Activated naive CD8-positive, alpha-beta T cell (primary cell): Measurements from ENCODE around the gene DNAJC8.
A peak's percentile ranks its signal among the peaks of the same experiment; 100 is the strongest.

Source experiments
- H3K27ac Mint-ChIP-seq: one replicate; pipeline ENCODE4 v1.8.0; 2021; ENCODE audit warnings: mixed read lengths
- H3K27me3 Mint-ChIP-seq: one replicate; pipeline ENCODE4 v1.8.0; 2021; ENCODE audit warnings: mixed read lengths
- H3K36me3 Mint-ChIP-seq: one replicate; pipeline ENCODE4 v1.8.0; 2021; ENCODE audit warnings: mixed read lengths
- H3K4me1 Mint-ChIP-seq: one replicate; pipeline ENCODE4 v1.8.0; 2021; ENCODE audit warnings: low read depth, mixed read lengths
- H3K4me3 Mint-ChIP-seq: one replicate; pipeline ENCODE4 v1.8.0; 2021; ENCODE audit warnings: mild to moderate bottlenecking, mixed read lengths
- H3K9me3 Mint-ChIP-seq: one replicate; pipeline ENCODE4 v1.8.0; 2021; ENCODE audit warnings: low read depth, mixed read lengths

Gene DNAJC8, protein sequence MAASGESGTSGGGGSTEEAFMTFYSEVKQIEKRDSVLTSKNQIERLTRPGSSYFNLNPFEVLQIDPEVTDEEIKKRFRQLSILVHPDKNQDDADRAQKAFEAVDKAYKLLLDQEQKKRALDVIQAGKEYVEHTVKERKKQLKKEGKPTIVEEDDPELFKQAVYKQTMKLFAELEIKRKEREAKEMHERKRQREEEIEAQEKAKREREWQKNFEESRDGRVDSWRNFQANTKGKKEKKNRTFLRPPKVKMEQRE

DNA sequence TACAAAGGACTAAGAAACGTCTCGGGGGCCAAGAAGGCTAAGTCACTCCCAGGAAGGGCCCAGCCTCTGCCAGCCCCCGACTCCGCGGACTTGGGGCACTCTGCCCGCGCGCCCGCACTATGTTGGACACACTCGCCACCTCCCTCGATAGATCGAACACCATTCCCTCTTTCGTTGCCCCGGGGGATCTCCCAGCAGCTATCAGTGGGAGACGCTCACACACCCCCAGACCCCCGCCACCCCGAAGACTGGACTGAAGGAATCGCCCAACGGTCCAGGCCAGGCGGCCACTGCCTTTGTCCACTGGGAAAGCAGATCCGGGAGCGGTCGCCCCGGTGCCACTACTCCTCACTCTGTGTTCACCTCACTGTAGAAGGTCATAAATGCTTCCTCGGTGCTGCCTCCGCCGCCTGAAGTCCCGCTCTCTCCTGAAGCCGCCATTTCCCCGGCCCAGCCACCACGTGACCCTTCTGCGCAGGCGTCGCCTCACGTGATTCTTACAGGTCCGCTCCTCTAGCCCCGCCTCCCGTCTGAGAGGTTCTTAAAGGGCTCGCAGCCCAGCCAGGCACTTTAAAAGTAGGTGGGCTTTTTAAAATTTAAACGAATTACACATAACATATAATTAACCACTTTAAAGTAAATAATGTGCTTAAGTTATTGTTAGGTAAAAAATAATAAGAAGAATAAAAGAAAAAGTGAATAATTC lies at the start of gene DNAJC8:
Gene DNAJC8, minus strand, starts transcription at position 472 of the 706 bp plus-strand sequence. Its CDS starts 31 bp downstream, at position 441.
- Mint-ChIP-seq H3K27me3 (no peaks in the 10 kb centered on the region), H3K36me3 (no peaks in the 10 kb centered on the region), H3K4me3 (peak within 1 kb of the TSS; percentile 97), H3K27ac (peak within 1 kb of the TSS; percentile 98), H3K4me1 (peaks cover 34% of the 10 kb centered on the region), H3K9me3 (no peaks in the 10 kb centered on the region)

DNA sequence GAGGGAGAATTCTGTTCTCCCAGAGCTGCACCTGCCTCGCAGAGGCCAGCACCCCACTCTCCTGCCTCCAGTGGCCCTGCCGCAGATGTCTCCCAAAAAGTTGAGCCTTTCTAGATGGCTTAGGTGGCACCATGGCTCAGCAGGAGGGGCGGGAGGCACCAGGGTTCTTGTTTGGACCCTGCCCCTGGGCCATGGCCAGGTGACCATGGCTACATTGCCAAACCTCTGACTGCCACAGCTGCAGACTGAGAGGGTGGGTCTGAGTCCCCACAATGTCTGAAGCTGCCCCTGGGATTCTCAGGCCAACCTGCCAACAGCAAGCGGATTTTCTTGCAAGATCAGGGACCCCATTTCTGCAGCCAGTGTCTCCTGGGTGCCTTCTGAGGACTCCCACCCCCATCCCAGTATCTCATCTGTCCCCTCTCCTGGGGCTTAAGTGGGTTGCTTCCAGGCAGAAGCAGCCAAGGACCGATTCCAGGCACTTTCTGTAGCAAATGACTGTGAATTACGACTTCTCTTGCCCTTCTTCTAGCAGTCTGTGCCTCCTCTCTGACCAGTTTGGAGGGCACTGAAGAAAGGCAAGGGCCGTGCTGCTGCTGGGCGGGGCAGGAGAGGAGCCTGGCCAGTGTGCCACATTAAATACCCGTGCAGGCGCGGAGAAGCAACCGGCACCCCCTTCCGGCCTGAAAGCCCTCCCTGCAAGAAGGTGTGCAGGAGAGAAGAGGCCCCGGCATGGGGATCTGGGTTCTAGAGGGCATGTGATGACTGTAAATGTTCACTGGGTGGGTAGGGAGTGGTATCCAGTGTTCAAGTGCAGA lies 49.0 kb upstream of the DNAJC8 start:
- Mint-ChIP-seq H3K27me3 (no peaks in the 10 kb centered on the region), H3K4me3 (no peak overlapping the region), H3K27ac (no peak overlapping the region), H3K4me1 (peaks cover 1% of the 10 kb centered on the region), H3K36me3 (peaks cover 6% of the 10 kb centered on the region), H3K9me3 (no peaks in the 10 kb centered on the region)

DNA sequence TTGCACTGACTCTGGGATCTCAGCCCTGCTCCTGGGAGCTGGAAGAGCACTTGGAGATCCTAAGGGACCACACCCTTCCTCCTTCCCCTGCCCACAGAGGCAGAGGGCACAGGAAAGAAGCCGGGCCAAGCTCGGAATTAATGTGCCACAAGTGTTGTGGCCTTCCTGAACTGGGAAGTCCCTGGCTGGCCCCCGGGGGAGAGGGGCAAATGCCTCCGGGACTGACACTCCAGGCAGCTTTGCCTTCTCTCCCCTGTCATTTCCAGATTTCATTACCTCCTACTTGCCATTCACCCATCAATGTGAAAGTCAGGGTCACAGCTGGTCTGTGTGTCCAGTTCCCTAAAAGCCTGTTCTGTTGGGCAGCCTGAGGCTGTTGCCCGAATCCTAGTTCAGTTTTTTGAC lies 48.1 kb upstream of the DNAJC8 start:
- H3K27me3 Mint-ChIP-seq: no peaks in the 10 kb centered on the region
- no peak overlapping the region for H3K27ac Mint-ChIP-seq
- H3K9me3 Mint-ChIP-seq: no peaks in the 10 kb centered on the region
- peaks cover 6% of the 10 kb centered on the region for H3K36me3 Mint-ChIP-seq
- no peak overlapping the region for H3K4me3 Mint-ChIP-seq
- peaks cover 1% of the 10 kb centered on the region for H3K4me1 Mint-ChIP-seq

- no peaks in the 10 kb centered on the region for H3K9me3 Mint-ChIP-seq
- H3K36me3 Mint-ChIP-seq: peaks cover 6% of the 10 kb centered on the region
- peaks cover 1% of the 10 kb centered on the region for H3K4me1 Mint-ChIP-seq
- H3K27ac Mint-ChIP-seq: no peak overlapping the region
- no peaks in the 10 kb centered on the region for H3K27me3 Mint-ChIP-seq
- H3K4me3 Mint-ChIP-seq: no peak overlapping the region
Observed at GRCh38 chr1:28280501-28280900, 47.7 kb upstream of the DNAJC8 start.

DNA sequence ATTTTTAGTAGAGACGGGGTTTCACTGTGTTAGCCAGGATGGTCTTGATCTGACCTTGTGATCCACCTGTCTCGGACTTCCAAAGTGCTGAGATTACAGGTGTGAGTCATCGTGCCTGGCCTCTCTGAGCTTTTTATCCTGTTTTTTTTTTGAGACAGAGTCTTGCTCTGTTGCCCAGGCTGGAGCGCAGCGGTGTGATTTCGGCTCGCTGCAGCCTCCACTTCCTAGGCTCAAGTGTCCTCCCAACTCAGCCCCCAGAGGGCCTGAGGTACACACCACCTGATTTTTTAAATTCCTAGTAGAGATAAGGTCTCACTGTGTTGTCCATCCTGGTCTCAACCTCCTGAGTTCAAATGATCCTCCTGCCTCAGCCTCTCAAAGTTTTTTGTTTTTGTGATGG lies 46.9 kb upstream of the DNAJC8 start:
- Mint-ChIP-seq H3K36me3 (peaks cover 9% of the 10 kb centered on the region), H3K27me3 (no peaks in the 10 kb centered on the region), H3K4me1 (peaks cover 1% of the 10 kb centered on the region), H3K4me3 (no peak overlapping the region), H3K27ac (no peak overlapping the region), H3K9me3 (no peaks in the 10 kb centered on the region)

DNA sequence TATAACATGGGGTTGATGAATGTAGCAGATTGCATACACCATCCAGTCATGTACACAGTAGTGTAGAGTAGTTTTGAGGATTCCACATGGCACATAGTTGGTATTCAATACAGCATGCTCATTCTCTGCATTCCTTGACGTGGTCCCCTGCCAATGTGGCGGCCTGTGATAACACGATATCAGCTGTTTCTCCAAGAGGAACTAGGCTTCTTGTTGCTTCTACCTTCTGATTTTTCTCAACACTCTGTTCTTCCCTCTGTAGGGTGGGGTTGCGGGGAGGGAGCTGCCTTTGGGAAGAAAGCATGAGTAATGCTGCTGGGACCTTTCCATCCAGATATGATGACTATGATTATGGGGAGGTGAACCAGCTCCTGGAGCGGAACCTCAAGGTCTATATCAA lies 45.9 kb upstream of the DNAJC8 start:
- H3K4me3 Mint-ChIP-seq: no peak overlapping the region
- H3K27ac Mint-ChIP-seq: no peak overlapping the region
- H3K9me3 Mint-ChIP-seq: no peaks in the 10 kb centered on the region
- peaks cover 1% of the 10 kb centered on the region for H3K4me1 Mint-ChIP-seq
- peaks cover 9% of the 10 kb centered on the region for H3K36me3 Mint-ChIP-seq
- H3K27me3 Mint-ChIP-seq: no peaks in the 10 kb centered on the region

- H3K4me3 Mint-ChIP-seq: no peak overlapping the region
- H3K27me3 Mint-ChIP-seq: no peaks in the 10 kb centered on the region
- no peaks in the 10 kb centered on the region for H3K9me3 Mint-ChIP-seq
- H3K4me1 Mint-ChIP-seq: no peaks in the 10 kb centered on the region
- peaks cover 6% of the 10 kb centered on the region for H3K36me3 Mint-ChIP-seq
- no peak overlapping the region for H3K27ac Mint-ChIP-seq
Observed at GRCh38 chr1:28273216-28273860, 40.5 kb upstream of the DNAJC8 start.

DNA sequence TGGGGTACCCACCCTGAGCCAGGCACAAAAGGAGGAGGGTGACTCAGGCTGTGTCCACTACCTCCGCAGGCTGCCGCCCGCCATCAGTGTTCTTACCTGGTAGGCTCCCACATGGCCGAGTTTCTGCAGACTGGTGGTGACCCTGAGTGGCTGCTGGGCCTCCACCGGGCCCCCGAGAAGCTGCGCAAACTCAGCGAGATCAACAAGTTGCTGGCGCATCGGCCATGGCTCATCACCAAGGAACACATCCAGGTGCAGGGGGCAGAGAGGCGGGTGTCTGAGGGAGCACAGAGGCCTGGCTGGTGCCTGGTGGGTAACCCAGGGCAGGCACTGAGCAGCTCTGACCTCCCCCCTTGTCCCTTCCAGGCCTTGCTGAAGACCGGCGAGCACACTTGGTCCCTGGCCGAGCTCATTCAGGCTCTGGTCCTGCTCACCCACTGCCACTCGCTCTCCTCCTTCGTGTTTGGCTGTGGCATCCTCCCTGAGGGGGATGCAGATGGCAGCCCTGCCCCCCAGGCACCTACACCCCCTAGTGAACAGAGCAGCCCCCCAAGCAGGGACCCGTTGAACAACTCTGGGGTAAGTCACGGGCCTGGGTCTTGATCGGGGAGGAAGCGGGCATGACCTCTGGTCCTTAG lies 39.5 kb upstream of the DNAJC8 start:
- Mint-ChIP-seq H3K4me1 (no peaks in the 10 kb centered on the region), H3K4me3 (no peak overlapping the region), H3K36me3 (peaks cover 3% of the 10 kb centered on the region), H3K9me3 (no peaks in the 10 kb centered on the region), H3K27me3 (no peaks in the 10 kb centered on the region), H3K27ac (no peak overlapping the region)

DNA sequence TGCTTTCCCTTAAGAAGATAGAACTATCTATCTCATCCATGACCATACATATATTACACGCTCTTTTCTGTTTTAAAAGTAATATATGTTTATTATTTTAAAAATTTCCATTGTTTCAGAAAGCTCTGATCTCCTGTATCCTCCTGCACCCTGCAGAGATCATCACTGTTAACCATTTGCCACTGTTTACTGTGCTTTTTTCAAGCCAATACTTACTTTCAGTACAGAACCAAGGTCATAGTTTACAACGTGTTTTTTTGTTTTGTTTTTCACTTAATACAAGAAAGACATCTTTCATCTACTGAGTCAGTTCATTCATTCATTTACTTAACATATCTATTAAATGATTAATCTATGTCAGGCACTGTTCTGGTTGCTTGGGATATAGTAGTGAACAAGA lies 36.7 kb upstream of the DNAJC8 start:
- Mint-ChIP-seq H3K27ac (no peak overlapping the region), H3K27me3 (no peaks in the 10 kb centered on the region), H3K4me1 (peaks cover 2% of the 10 kb centered on the region), H3K36me3 (no peaks in the 10 kb centered on the region), H3K4me3 (no peak overlapping the region), H3K9me3 (no peaks in the 10 kb centered on the region)

GRCh38 chr1:28267633-28268032 lies 34.8 kb upstream of the DNAJC8 start:
- no peaks in the 10 kb centered on the region for H3K9me3 Mint-ChIP-seq
- no peak overlapping the region for H3K4me3 Mint-ChIP-seq
- H3K4me1 Mint-ChIP-seq: peaks cover 4% of the 10 kb centered on the region
- no peak overlapping the region for H3K27ac Mint-ChIP-seq
- H3K27me3 Mint-ChIP-seq: no peaks in the 10 kb centered on the region
- no peaks in the 10 kb centered on the region for H3K36me3 Mint-ChIP-seq

DNA sequence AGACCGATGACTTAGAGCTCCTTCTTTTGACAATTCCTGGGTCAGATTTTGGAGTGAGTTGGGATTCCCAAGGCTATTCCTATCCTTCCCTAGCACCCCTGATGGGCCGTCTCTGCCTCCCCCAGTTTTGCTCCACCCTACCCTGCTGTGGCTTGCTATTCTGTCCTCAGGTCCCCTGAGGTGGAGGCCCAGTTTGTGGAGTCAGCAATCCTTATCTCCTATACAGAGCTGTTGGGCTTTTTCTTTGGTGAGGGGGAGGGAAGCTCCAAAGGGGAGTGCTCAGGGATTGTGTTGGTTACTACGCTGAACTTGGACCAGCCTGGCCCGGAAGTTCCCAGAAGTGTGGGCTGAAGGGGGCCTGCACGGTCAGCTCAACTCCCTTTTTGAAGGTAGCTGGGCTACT lies 34.1 kb upstream of the DNAJC8 start:
- H3K27ac Mint-ChIP-seq: no peak overlapping the region

DNA sequence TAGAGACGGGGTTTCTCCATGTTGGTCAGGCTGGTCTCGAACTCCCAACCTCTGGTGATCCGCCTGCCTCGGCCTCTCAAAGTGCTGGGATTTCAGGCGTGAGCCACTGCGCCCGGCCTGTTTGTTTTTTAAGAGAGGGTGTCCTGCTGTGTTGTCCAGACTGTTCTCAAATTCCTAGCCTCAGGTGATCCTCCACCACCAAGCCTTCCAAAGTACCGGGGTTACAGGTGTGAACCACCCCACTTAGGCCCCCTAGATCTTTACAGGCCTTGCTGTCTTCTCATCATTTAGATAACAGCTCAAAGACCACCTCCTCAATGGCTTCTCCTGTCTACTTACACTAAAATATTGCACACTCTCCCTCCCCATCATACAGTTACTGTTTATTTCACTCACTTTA lies 32.7 kb upstream of the DNAJC8 start:
- Mint-ChIP-seq H3K27me3 (no peaks in the 10 kb centered on the region), H3K27ac (no peak overlapping the region), H3K4me3 (no peak overlapping the region), H3K9me3 (no peaks in the 10 kb centered on the region), H3K4me1 (peaks cover 13% of the 10 kb centered on the region), H3K36me3 (no peaks in the 10 kb centered on the region)

More for the DNA sequence above, 34.1 kb upstream of the DNAJC8 start:
- Mint-ChIP-seq H3K4me1 (peaks cover 4% of the 10 kb centered on the region), H3K27me3 (no peaks in the 10 kb centered on the region), H3K36me3 (no peaks in the 10 kb centered on the region), H3K9me3 (no peaks in the 10 kb centered on the region), H3K4me3 (no peak overlapping the region)

DNA sequence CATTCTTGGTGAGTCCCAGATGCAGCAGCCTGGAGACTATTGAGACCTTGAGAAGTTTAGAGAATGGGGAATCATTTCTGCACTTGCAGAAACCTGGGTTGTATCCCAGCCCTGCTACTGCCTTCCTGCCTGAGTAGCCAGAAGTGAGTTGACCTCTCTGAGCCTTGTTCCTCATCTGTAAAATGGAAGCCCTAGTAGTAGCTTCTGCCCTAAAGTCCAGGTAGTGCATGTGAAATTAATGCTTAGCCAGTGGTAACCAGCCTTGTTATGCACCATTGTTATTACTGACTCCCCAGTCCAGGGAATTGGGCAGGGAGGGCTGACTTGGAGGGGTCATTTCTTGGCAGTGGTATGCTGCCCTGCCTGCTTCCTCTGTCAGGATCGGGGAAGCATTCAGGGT lies 32.1 kb upstream of the DNAJC8 start:
- H3K4me3 Mint-ChIP-seq: no peak overlapping the region
- no peaks in the 10 kb centered on the region for H3K9me3 Mint-ChIP-seq
- peaks cover 14% of the 10 kb centered on the region for H3K4me1 Mint-ChIP-seq
- no peaks in the 10 kb centered on the region for H3K36me3 Mint-ChIP-seq
- H3K27me3 Mint-ChIP-seq: no peaks in the 10 kb centered on the region
- no peak overlapping the region for H3K27ac Mint-ChIP-seq

DNA sequence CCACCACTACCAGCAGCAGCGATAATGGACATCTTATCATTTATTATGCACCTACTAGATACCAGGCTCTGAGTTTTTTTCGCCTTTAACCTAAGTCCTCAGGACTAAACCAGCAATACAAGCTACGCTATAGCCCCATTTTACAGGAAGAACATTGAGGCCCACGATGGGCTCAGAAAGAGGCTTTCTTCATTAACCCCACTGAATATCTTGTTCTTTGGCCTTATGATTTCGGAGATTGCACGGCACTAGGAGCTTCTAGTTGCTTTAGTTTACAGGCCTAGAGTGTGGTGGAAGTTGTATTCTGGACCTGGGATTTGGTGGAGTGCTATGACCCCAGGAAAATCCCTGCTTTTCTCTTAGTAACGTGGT lies 28.0 kb upstream of the DNAJC8 start:
- Mint-ChIP-seq H3K9me3 (no peaks in the 10 kb centered on the region), H3K4me3 (peak overlapping the region; percentile 78), H3K36me3 (no peaks in the 10 kb centered on the region), H3K27me3 (no peaks in the 10 kb centered on the region), H3K27ac (peak overlapping the region; percentile 31), H3K4me1 (peaks cover 42% of the 10 kb centered on the region)
